ENCODE measurements around the gene KLK7.

DNA sequence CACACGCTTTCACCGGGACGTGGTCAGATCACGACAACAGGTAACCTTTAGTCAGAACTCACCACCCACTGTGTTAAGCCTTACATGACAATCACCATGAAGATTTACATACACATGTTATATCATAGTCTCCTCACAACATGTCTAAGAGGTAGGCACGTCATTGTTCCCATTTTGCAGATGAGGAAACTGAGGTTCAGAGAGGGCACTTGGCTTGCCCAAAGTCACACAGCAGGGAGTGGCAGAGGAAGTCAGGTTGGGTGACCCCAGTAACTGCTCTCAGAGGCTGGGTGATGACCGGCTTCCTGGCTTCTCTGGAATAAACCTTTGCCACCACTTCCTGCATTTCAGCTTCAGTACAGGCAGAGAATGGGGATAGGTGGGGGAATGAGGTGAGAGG is 30.5 kb upstream of the KLK7 start:
- no peak for TF ChIP-seq POLR2A (IDR thresholded peaks at IDR 0.05; ENCODE audit: low read depth, low read length)
- TF ChIP-seq POLR2AphosphoS5 (IDR thresholded peaks at IDR 0.05; ENCODE audit: low read depth, low read length): no peak
